Osteoblast (primary cell): ENCODE results near the gene NRG3. TPM values are rescaled to one million over a fixed set of nuclear protein-coding genes. Genes with fewer than 3 reads are reported as not detected.

Experiments
- DNase-seq: peaks from one replicate; pipeline ENCODE4 v3.0.0; 2011; ENCODE audit warnings: low spot score, mixed read lengths; ENCODE audit not compliant: insufficient read length; ENCODE audit errors: missing footprints
- H2AFZ ChIP-seq: 2 replicates; pipeline ENCODE4 v1.6.0; 2011; ENCODE audit warnings: mild to moderate bottlenecking, low read length
- H3K27ac ChIP-seq: 2 replicates; pipeline ENCODE4 v1.5.1; 2011; ENCODE audit warnings: mild to moderate bottlenecking, low read depth, low read length, moderate library complexity
- H3K27me3 ChIP-seq: 2 replicates; pipeline ENCODE4 v1.6.0; 2012; ENCODE audit warnings: mild to moderate bottlenecking, control low read depth, inconsistent platforms, low read length, moderate library complexity; ENCODE audit not compliant: insufficient read depth
- H3K36me3 ChIP-seq: 2 replicates; pipeline ENCODE4 v1.5.1; 2011; ENCODE audit warnings: mild to moderate bottlenecking, low read length, control low read depth, moderate library complexity; ENCODE audit not compliant: insufficient read depth
- H3K4me1 ChIP-seq: 2 replicates; pipeline ENCODE4 v1.5.1; 2011; ENCODE audit warnings: mild to moderate bottlenecking, low read length, control low read depth, moderate library complexity; ENCODE audit not compliant: insufficient read depth
- H3K4me2 ChIP-seq: 2 replicates; pipeline ENCODE4 v1.6.0; 2011; ENCODE audit warnings: mild to moderate bottlenecking, low read length; ENCODE audit not compliant: insufficient read depth
- H3K4me3 ChIP-seq: fragments of 200-600 bp; sonication (generic); 3 replicates; pipeline ENCODE4 v1.5.1; 2012; ENCODE audit warnings: mild to moderate bottlenecking, low read length, inconsistent platforms; ENCODE audit not compliant: insufficient read depth
- H3K79me2 ChIP-seq: 2 replicates; pipeline ENCODE4 v1.6.0; 2012; ENCODE audit warnings: mild to moderate bottlenecking, low read length, control low read depth, inconsistent platforms; ENCODE audit not compliant: insufficient read depth
- H3K9me3 ChIP-seq: 2 replicates; pipeline ENCODE4 v1.5.1; 2011; ENCODE audit warnings: low read depth, low read length, control low read depth
- H4K20me1 ChIP-seq: 2 replicates; pipeline ENCODE4 v1.6.0; 2012; ENCODE audit warnings: mild to moderate bottlenecking, low read length, control low read depth; ENCODE audit not compliant: insufficient read depth
- CTCF ChIP-seq: IDR thresholded peaks from 2 replicates; pipeline ENCODE4 v1.5.1; 2011; ENCODE audit warnings: mild to moderate bottlenecking, low read depth, low read length, moderate library complexity; ENCODE audit errors: extremely low read depth
- total RNA-seq: library from RNA; depleted of rRNA; stranded (reverse); fragments of >200 nt; gene quantifications from 2 replicates; pipeline ENCODE4 v1.2.3, GENCODE V29; 2012

NRG3 gene
- total RNA-seq, 1 donor = not detected

GRCh38 chr10:82249141-82249540 lies 374.1 kb downstream of the NRG3 start:
- no peaks in the 10 kb centered on the region for H3K4me1 ChIP-seq
- no peaks in the 10 kb centered on the region for H3K27me3 ChIP-seq
- no peak for DNase-seq
- no peak overlapping the region for H3K27ac ChIP-seq
- H3K4me2 ChIP-seq = no peak overlapping the region
- no peaks in the 10 kb centered on the region for H3K79me2 ChIP-seq
- no peaks in the 10 kb centered on the region for H3K36me3 ChIP-seq
- no peaks in the 10 kb centered on the region for H3K9me3 ChIP-seq
- H2AFZ ChIP-seq = no peak overlapping the region
- H4K20me1 ChIP-seq = no peaks in the 10 kb centered on the region
- no peak for TF ChIP-seq CTCF
- H3K4me3 ChIP-seq = no peak overlapping the region

- Histone ChIP-seq H3K27me3 (no peaks in the 10 kb centered on the region), H3K79me2 (no peaks in the 10 kb centered on the region), H3K36me3 (no peaks in the 10 kb centered on the region), H3K27ac (no peak overlapping the region), H3K4me2 (no peak overlapping the region), H2AFZ (no peak overlapping the region), H3K9me3 (no peaks in the 10 kb centered on the region), H4K20me1 (no peaks in the 10 kb centered on the region), H3K4me3 (no peak overlapping the region), H3K4me1 (no peaks in the 10 kb centered on the region)
- no peak for TF ChIP-seq CTCF
- peak; percentile 22 for DNase-seq
Measured at GRCh38 chr10:82251222-82251906, 376.4 kb downstream of the NRG3 start.

- Histone ChIP-seq H4K20me1 (no peaks in the 10 kb centered on the region), H3K27ac (no peak overlapping the region), H3K27me3 (no peaks in the 10 kb centered on the region), H2AFZ (no peak overlapping the region), H3K4me2 (no peak overlapping the region), H3K36me3 (no peaks in the 10 kb centered on the region), H3K4me1 (no peaks in the 10 kb centered on the region), H3K79me2 (no peaks in the 10 kb centered on the region), H3K9me3 (no peaks in the 10 kb centered on the region), H3K4me3 (no peak overlapping the region)
- no peak for DNase-seq
- no peak for TF ChIP-seq CTCF
Measured at GRCh38 chr10:82252081-82252480, 377.1 kb downstream of the NRG3 start.

- H3K4me2 ChIP-seq = no peak overlapping the region
- H3K4me3 ChIP-seq = no peak overlapping the region
- no peak overlapping the region for H2AFZ ChIP-seq
- no peaks in the 10 kb centered on the region for H3K4me1 ChIP-seq
- H3K36me3 ChIP-seq = no peaks in the 10 kb centered on the region
- TF ChIP-seq CTCF = no peak
- H4K20me1 ChIP-seq = no peaks in the 10 kb centered on the region
- no peaks in the 10 kb centered on the region for H3K79me2 ChIP-seq
- H3K27ac ChIP-seq = no peak overlapping the region
- no peaks in the 10 kb centered on the region for H3K9me3 ChIP-seq
- no peaks in the 10 kb centered on the region for H3K27me3 ChIP-seq
- DNase-seq = no peak
Measured at GRCh38 chr10:82254237-82254636, 379.2 kb downstream of the NRG3 start.
